Mammary epithelial cell (primary cell): ENCODE measurements around the gene COLEC11.

Source experiments
- EZH2 ChIP-seq: IDR thresholded peaks from 2 replicates; pipeline ENCODE4 v1.6.1; 2012; ENCODE audit warnings: low read length, inconsistent platforms, borderline replicate concordance
- TF ChIP-seq, protein P1 (sequence below), 2 donors: IDR thresholded peaks in 1 of 2; conservative IDR thresholded peaks in 1 of 2; 2 replicates each; pipeline ENCODE4 v1.5.1; 2011 to 2012; ENCODE audit warnings: inconsistent platforms in 2 of 2, low read length in 2 of 2, mild to moderate bottlenecking in 2 of 2, control low read depth in 1 of 2, low read depth in 1 of 2; ENCODE audit not compliant: insufficient read depth in 1 of 2; ENCODE audit errors: extremely low read depth in 1 of 2

- no peak for TF ChIP-seq EZH2
- TF ChIP-seq, protein P1, sequence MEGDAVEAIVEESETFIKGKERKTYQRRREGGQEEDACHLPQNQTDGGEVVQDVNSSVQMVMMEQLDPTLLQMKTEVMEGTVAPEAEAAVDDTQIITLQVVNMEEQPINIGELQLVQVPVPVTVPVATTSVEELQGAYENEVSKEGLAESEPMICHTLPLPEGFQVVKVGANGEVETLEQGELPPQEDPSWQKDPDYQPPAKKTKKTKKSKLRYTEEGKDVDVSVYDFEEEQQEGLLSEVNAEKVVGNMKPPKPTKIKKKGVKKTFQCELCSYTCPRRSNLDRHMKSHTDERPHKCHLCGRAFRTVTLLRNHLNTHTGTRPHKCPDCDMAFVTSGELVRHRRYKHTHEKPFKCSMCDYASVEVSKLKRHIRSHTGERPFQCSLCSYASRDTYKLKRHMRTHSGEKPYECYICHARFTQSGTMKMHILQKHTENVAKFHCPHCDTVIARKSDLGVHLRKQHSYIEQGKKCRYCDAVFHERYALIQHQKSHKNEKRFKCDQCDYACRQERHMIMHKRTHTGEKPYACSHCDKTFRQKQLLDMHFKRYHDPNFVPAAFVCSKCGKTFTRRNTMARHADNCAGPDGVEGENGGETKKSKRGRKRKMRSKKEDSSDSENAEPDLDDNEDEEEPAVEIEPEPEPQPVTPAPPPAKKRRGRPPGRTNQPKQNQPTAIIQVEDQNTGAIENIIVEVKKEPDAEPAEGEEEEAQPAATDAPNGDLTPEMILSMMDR (conservative IDR thresholded peaks at IDR 0.05 in 1 of 2, IDR thresholded peaks at IDR 0.05 in 1 of 2; ENCODE audit: extremely low read depth in 1 of 2, insufficient read depth in 1 of 2, low read depth in 1 of 2, low read length in 2 of 2): no peak
Observed at GRCh38 chr2:3654011-3654410, 59.1 kb downstream of the COLEC11 start.
